ENCODE results near the gene SLC35C1.

DNA sequence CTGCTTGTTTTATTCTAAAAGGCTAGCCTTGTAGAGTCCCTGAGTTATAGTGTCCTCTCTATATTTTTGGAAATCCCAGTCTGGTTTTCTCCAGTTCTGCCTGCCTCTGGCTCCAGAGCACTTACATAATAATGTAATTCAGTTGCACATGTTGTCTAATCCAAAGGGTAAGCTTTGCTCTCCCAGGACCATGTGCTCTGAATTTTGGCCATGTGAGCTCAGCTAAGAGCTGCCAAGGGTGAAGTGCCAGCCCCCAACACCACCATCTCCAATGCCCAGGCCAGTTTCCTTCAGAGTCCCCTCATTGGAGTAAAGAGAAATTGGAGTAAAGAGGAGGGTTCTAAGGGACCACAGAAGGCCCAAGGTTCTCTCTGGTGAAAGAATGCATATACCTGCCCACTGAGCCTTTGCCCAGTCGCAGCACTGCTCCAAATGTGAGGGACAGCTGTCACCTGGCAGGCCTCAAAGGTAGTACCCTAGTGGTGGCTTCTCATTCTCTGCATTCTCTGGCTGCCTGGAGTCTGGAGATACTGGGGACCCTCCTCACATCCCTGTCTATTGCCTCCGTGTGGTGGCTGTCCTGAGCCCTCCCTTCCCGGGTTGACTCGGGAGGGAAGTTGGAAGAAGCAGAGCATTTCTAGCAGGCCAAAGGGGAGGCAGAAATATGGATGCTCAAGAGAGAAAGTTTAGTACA is 47.2 kb downstream of the SLC35C1 start:
- TF ChIP-seq, protein P1, sequence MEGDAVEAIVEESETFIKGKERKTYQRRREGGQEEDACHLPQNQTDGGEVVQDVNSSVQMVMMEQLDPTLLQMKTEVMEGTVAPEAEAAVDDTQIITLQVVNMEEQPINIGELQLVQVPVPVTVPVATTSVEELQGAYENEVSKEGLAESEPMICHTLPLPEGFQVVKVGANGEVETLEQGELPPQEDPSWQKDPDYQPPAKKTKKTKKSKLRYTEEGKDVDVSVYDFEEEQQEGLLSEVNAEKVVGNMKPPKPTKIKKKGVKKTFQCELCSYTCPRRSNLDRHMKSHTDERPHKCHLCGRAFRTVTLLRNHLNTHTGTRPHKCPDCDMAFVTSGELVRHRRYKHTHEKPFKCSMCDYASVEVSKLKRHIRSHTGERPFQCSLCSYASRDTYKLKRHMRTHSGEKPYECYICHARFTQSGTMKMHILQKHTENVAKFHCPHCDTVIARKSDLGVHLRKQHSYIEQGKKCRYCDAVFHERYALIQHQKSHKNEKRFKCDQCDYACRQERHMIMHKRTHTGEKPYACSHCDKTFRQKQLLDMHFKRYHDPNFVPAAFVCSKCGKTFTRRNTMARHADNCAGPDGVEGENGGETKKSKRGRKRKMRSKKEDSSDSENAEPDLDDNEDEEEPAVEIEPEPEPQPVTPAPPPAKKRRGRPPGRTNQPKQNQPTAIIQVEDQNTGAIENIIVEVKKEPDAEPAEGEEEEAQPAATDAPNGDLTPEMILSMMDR (IDR thresholded peaks at IDR 0.05; ENCODE audit: low read length) = no peak
- no peak for TF ChIP-seq EZH2phosphoT487 (IDR thresholded peaks at IDR 0.05; ENCODE audit: low read length)

Data from MM.1S (cell line).